GM12878 (cell line): ENCODE data around the gene PTPRN2. TPM values are rescaled to one million over a fixed set of nuclear protein-coding genes. Genes with fewer than 3 reads are reported as not detected.

ENCODE experiments used
- ATAC-seq: fragments of 200-7000 bp; cut with Tn5 transposase; 3 replicates; pipeline ENCODE4 v1.9.1; 2020; ENCODE audit warnings: mild to moderate bottlenecking, moderate library complexity
- BruUV-seq: library from RNA; stranded (reverse); fragments of 400-500 nt; replicated peaks from 2 replicates; lab custom pipeline; 2021; lab: Mats Ljungman, UMichigan
- CTCF ChIA-PET: fragments of 300-600 bp; sonication (Branson Sonifier 250); formaldehyde crosslinking; extraction: SDS; loops from one replicate; lab custom pipeline; 2021; ENCODE audit warnings: inconsistent platforms; lab: Yijun Ruan, JAX
- POLR2A ChIA-PET: fragments of 350-600 bp; formaldehyde crosslinking; extraction: SDS; loops from one replicate; lab custom pipeline; 2021; ENCODE audit warnings: inconsistent platforms; lab: Charles Lee
- RAD21 ChIA-PET: fragments of 300-600 bp; sonication (Branson Sonifier 250); formaldehyde crosslinking; loops from one replicate; lab custom pipeline; 2023; ENCODE audit warnings: antibody characterized with exemption; ENCODE audit not compliant: unreplicated experiment; lab: Charles Lee
- SMC1A ChIA-PET: fragments of 300-600 bp; sonication (Branson Sonifier 250); formaldehyde crosslinking; loops from one replicate; lab custom pipeline; 2023; ENCODE audit not compliant: unreplicated experiment, uncharacterized antibody; lab: Charles Lee
- DNase-seq: peaks from one replicate; pipeline ENCODE4 v3.0.0-alpha.2; 2011; ENCODE audit warnings: low read depth, low spot score
- FAIRE-seq: peaks from 3 replicates; lab custom pipeline; 2011; peaks lifted over from hg19 to GRCh38; lab: Jason Lieb, UNC
- H2AFZ ChIP-seq: 2 replicates; pipeline ENCODE4 v1.6.0; 2011; ENCODE audit warnings: low read depth, low read length, control low read depth; ENCODE audit not compliant: control insufficient read depth
- H3K27ac ChIP-seq: 2 replicates; pipeline ENCODE4 v1.5.1; 2011; ENCODE audit warnings: control low read depth; ENCODE audit not compliant: control insufficient read depth, insufficient read depth
- H3K27me3 ChIP-seq, 2 experiments: replicated peaks in 1 of 2; 2 replicates each; pipeline versions ENCODE4 v1.6.0 to v1.6.1; 2011; ENCODE audit warnings: low read length in 1 of 2; ENCODE audit not compliant: control insufficient read depth in 2 of 2, insufficient read depth in 2 of 2
- H3K36me3 ChIP-seq, 2 experiments: 2 replicates each; pipeline ENCODE4 v1.5.1; 2011; ENCODE audit warnings: low read length in 1 of 2; ENCODE audit not compliant: control insufficient read depth in 2 of 2, insufficient read depth in 2 of 2
- H3K4me1 ChIP-seq: 2 replicates; pipeline ENCODE4 v1.6.1; 2011; ENCODE audit warnings: mild to moderate bottlenecking, low read length, moderate library complexity, mixed read lengths; ENCODE audit not compliant: control insufficient read depth, insufficient read depth
- H3K4me2 ChIP-seq: 2 replicates; pipeline ENCODE4 v1.6.0; 2011; ENCODE audit warnings: control low read depth; ENCODE audit not compliant: control insufficient read depth, insufficient read depth
- H3K4me3 ChIP-seq: fragments of 200-600 bp; sonication (generic); 2 replicates; pipeline ENCODE4 v1.5.1; 2016
- H3K79me2 ChIP-seq: 2 replicates; pipeline ENCODE4 v1.6.0; 2011; ENCODE audit warnings: low read length; ENCODE audit not compliant: control insufficient read depth, insufficient read depth
- H3K9ac ChIP-seq: 2 replicates; pipeline ENCODE4 v1.8.0; 2011; ENCODE audit warnings: low read length, control low read depth, mixed read lengths; ENCODE audit not compliant: control insufficient read depth, insufficient read depth
- H3K9me3 ChIP-seq: replicated peaks from 3 replicates; pipeline ENCODE4 v1.5.1; 2011; ENCODE audit warnings: mild to moderate bottlenecking, low read length; ENCODE audit not compliant: control insufficient read depth, insufficient read depth
- H4K20me1 ChIP-seq: 2 replicates; pipeline ENCODE4 v1.6.0; 2011; ENCODE audit not compliant: control insufficient read depth, insufficient read depth
- ATF3 ChIP-seq: IDR thresholded peaks from 2 replicates; pipeline ENCODE4 v1.6.1; 2011; ENCODE audit warnings: low read depth, mild to moderate bottlenecking, low read length, moderate library complexity, borderline replicate concordance; ENCODE audit errors: extremely low read depth
- BMI1 ChIP-seq: fragments of 450-650 bp; IDR thresholded peaks from 2 replicates; pipeline ENCODE4 v1.6.1; 2016; ENCODE audit warnings: mild to moderate bottlenecking, moderate library complexity, borderline replicate concordance
- BRCA1 ChIP-seq: IDR thresholded peaks from 2 replicates; pipeline ENCODE4 v1.6.1; 2011; ENCODE audit warnings: low read depth, low read length, improper control_type of control experiment
- CHD4 ChIP-seq: fragments of 200-600 bp; sonication (generic); IDR thresholded peaks from 2 replicates; pipeline ENCODE4 v1.6.1; 2016; ENCODE audit warnings: mild to moderate bottlenecking
- CREM ChIP-seq: IDR thresholded peaks from 2 replicates; pipeline ENCODE4 v1.6.1; 2014; ENCODE audit warnings: antibody characterized with exemption, low read depth
- ETV6 ChIP-seq, 2 experiments: fragments of 450-650 bp in 1 of 2; IDR thresholded peaks in 1 of 2; conservative IDR thresholded peaks in 1 of 2; 2 replicates each; pipeline ENCODE4 v1.6.1; 2014; ENCODE audit warnings: antibody characterized with exemption in 1 of 2, borderline replicate concordance in 1 of 2, low read depth in 1 of 2, mild to moderate bottlenecking in 1 of 2, moderate library complexity in 1 of 2
- FOS ChIP-seq: IDR thresholded peaks from 3 replicates; pipeline ENCODE4 v1.6.1; 2011; ENCODE audit warnings: borderline replicate concordance; ENCODE audit not compliant: insufficient read length; ENCODE audit errors: extremely low read depth
- IKZF1 ChIP-seq: fragments of 450-650 bp; conservative IDR thresholded peaks from 2 replicates; pipeline ENCODE4 v1.6.1; 2017; ENCODE audit warnings: antibody characterized with exemption, mild to moderate bottlenecking
- IKZF2 ChIP-seq, 2 experiments: fragments of 450-650 bp; IDR thresholded peaks; 2 replicates each; pipeline ENCODE4 v1.6.1; 2017; ENCODE audit warnings: mild to moderate bottlenecking in 2 of 2, moderate library complexity in 2 of 2
- LARP7 ChIP-seq: fragments of 450-650 bp; IDR thresholded peaks from 2 replicates; pipeline ENCODE4 v1.6.1; 2017; ENCODE audit warnings: mild to moderate bottlenecking
- MYB ChIP-seq: fragments of 150-350 bp; IDR thresholded peaks from 2 replicates; pipeline ENCODE4 v1.6.1; 2014; ENCODE audit warnings: mild to moderate bottlenecking, low read depth, low read length, borderline replicate concordance
- NFXL1 ChIP-seq: fragments of 450-650 bp; IDR thresholded peaks from 2 replicates; pipeline ENCODE4 v1.6.1; 2017; ENCODE audit warnings: antibody characterized with exemption, mild to moderate bottlenecking, borderline replicate concordance
- NFYB ChIP-seq: IDR thresholded peaks from 2 replicates; pipeline ENCODE4 v1.6.1; 2011; ENCODE audit warnings: low read depth, mild to moderate bottlenecking, low read length, improper control_type of control experiment, moderate library complexity; ENCODE audit not compliant: insufficient read depth
- NR2C2 ChIP-seq: IDR thresholded peaks from 2 replicates; pipeline ENCODE4 v1.6.1; 2011; ENCODE audit warnings: borderline replicate concordance, low read depth; ENCODE audit not compliant: control insufficient read depth, insufficient read length
- NR2F1 ChIP-seq: fragments of 450-650 bp; conservative IDR thresholded peaks from 2 replicates; pipeline ENCODE4 v1.6.1; 2017; ENCODE audit warnings: mild to moderate bottlenecking
- PAX5 ChIP-seq: IDR thresholded peaks from 2 replicates; pipeline ENCODE4 v1.6.1; 2011; ENCODE audit warnings: low read depth, low read length, borderline replicate concordance
- POLR2A ChIP-seq: IDR thresholded peaks from 2 replicates; pipeline ENCODE4 v1.6.1; 2011; ENCODE audit warnings: low read depth, mild to moderate bottlenecking, low read length
- RB1 ChIP-seq: fragments of 450-650 bp; formaldehyde crosslinking; IDR thresholded peaks from 2 replicates; pipeline ENCODE4 v1.6.1; 2017; ENCODE audit warnings: mild to moderate bottlenecking, borderline replicate concordance
- RBBP5 ChIP-seq: fragments of 200-600 bp; sonication (generic); conservative IDR thresholded peaks from 2 replicates; pipeline ENCODE4 v1.6.1; 2016
- SIN3A ChIP-seq: IDR thresholded peaks from 2 replicates; pipeline ENCODE4 v1.6.1; 2012; ENCODE audit warnings: low read depth, low read length, improper control_type of control experiment
- SIX5 ChIP-seq: IDR thresholded peaks from 2 replicates; pipeline ENCODE4 v1.6.1; 2011; ENCODE audit warnings: mild to moderate bottlenecking, low read depth, low read length, moderate library complexity; ENCODE audit not compliant: severe bottlenecking
- SUZ12 ChIP-seq: fragments of 200-600 bp; sonication (generic); IDR thresholded peaks from one replicate; pipeline ENCODE4 v1.6.1; 2018; ENCODE audit warnings: antibody characterized with exemption, mild to moderate bottlenecking; ENCODE audit not compliant: unreplicated experiment
- TBL1XR1 ChIP-seq: IDR thresholded peaks from 2 replicates; pipeline ENCODE4 v1.6.1; 2012; ENCODE audit warnings: low read depth, low read length, improper control_type of control experiment
- ZNF622 ChIP-seq: fragments of 450-650 bp; IDR thresholded peaks from 2 replicates; pipeline ENCODE4 v1.6.1; 2017; ENCODE audit warnings: mild to moderate bottlenecking, inconsistent platforms
- WGBS: methylation state at CpG from one replicate; pipeline ENCODE4 v1.1.6; 2016; ENCODE audit warnings: low lambda C conversion rate; ENCODE audit not compliant: insufficient replicate concordance, insufficient coverage; ENCODE audit errors: missing lambda C conversion rate; 5-methylcytosine and 5-hydroxymethylcytosine counted together
- in situ Hi-C: fragments of 300-500 bp; cut with MboI; formaldehyde crosslinking; loops from 9 replicates; pipeline ENCODE4 v1.14.3; 2018; ENCODE audit warnings: mixed read lengths
- intact Hi-C: fragments of 100-400 bp; cut with micrococcal nuclease; formaldehyde crosslinking; loops from one replicate; pipeline ENCODE4 v1.14.2; 2022; ENCODE audit not compliant: unreplicated experiment
- polyA plus RNA-seq, 11 experiments: library from polyadenylated mRNA; depleted of rRNA in 4 of 11; unstranded in 6 of 11; stranded (reverse) in 5 of 11; fragments of >200 nt; fragmentation: Nextera tagmentation in 4 of 11; fragmentation: Illumina TruSeq in 1 of 11; extraction: Ambion mirVana in 4 of 11; extraction: Trizol in 1 of 11; gene quantifications; 1 replicate in 1 of 11; 2 replicates in 10 of 11; pipeline versions ENCODE4 v1.2.1 to v1.2.3, GENCODE V29; 2011 to 2016; ENCODE audit warnings: inconsistent platforms in 2 of 11, missing spikeins in 2 of 11, low read depth in 1 of 11
- total RNA-seq, 4 experiments: library from RNA; depleted of rRNA in 3 of 4; stranded (reverse); fragments of >200 nt in 3 of 4; fragmentation: Illumina TruSeq in 1 of 4; extraction: Trizol in 1 of 4; gene quantifications; 2 replicates each; pipeline versions ENCODE4 v1.2.1 to v1.2.3, GENCODE V29; 2013 to 2021

Gene PTPRN2
- total and polyA plus RNA-seq, 10 of the 15 experiments (the other 5 are each of a cell fraction or from before 2014, with no cell fraction given) = 5.4 TPM; not detected in 9

GRCh38 chr7:157667261-157667660 lies 920.4 kb downstream of the PTPRN2 start:
- FAIRE-seq = no peak
- CTCF ChIA-PET = no interaction called here
- ATAC-seq = no peak

GRCh38 chr7:157666530-157667040 lies 921.0 kb downstream of the PTPRN2 start:
- BruUV-seq = no TSS peak
- Histone ChIP-seq H3K4me2 (no peak overlapping the region), H3K79me2 (no peaks in the 10 kb centered on the region), H3K36me3 (no peaks in the 10 kb centered on the region), H3K9ac (no peak overlapping the region), H4K20me1 (no peaks in the 10 kb centered on the region), H3K4me3 (no peak overlapping the region), H3K9me3 (no peaks in the 10 kb centered on the region; the same call in 2 of the 3 replicates), H3K4me1 (no peaks in the 10 kb centered on the region), H3K27me3 (no peaks in the 10 kb centered on the region), H3K27ac (no peak overlapping the region), H2AFZ (no peak overlapping the region)
- FAIRE-seq (no peak), DNase-seq (no peak), ATAC-seq (no peak)
- ChIA-PET CTCF (no interaction called here), SMC1A (no interaction called here), RAD21 (no interaction called here), POLR2A (no interaction called here)
- 38% methylated on average over 11 of the region's 11 CpGs for WGBS
- in situ Hi-C loops (no loop called here), intact Hi-C loops (no loop called here)
- TF ChIP-seq FOS (no peak), MYB (no peak), ETV6 (conservative IDR thresholded peaks at IDR 0.05 in 1 of 2, IDR thresholded peaks at IDR 0.05 in 1 of 2; ENCODE audit: borderline replicate concordance in 1 of 2, low read depth in 1 of 2) (no peak), LARP7 (no peak), NR2F1 (no peak), NFXL1 (no peak), CHD4 (no peak), ATF3 (no peak), TBL1XR1 (no peak), IKZF2 (IDR thresholded peaks at IDR 0.05) (no peak), BRCA1 (no peak), CREM (no peak), SIN3A (no peak), SUZ12 (no peak), NR2C2 (no peak), RB1 (no peak)

More at GRCh38 chr7:157667261-157667660, 920.4 kb downstream of the PTPRN2 start:
- TF ChIP-seq RBBP5 = no peak
- TF ChIP-seq SIX5 = no peak
- no peak for TF ChIP-seq SUZ12
- no peak for TF ChIP-seq NFYB
- TF ChIP-seq BMI1 = no peak
- TF ChIP-seq POLR2A = no peak
- no peak for TF ChIP-seq ZNF622
- TF ChIP-seq PAX5 = no peak
- no peak for TF ChIP-seq IKZF1
- TF ChIP-seq, all 136 proteins: peak for 0
- H3K79me2 ChIP-seq = no peaks in the 10 kb centered on the region
- H3K27me3 ChIP-seq = no peaks in the 10 kb centered on the region
- no peak overlapping the region for H3K4me3 ChIP-seq
- no peaks in the 10 kb centered on the region for H3K4me1 ChIP-seq
- no peaks in the 10 kb centered on the region for H4K20me1 ChIP-seq
- no peaks in the 10 kb centered on the region; the same call in 2 of the 3 replicates for H3K9me3 ChIP-seq
- H3K4me2 ChIP-seq = no peak overlapping the region
- H3K27ac ChIP-seq = no peak overlapping the region
- no peak overlapping the region for H2AFZ ChIP-seq
- RAD21 ChIA-PET = no interaction called here
- no TSS peak for BruUV-seq
- H3K9ac ChIP-seq = no peak overlapping the region
- no peak for DNase-seq
- SMC1A ChIA-PET = no interaction called here
- intact Hi-C loops (no loop called here), in situ Hi-C loops (no loop called here)
- WGBS = 30% methylated on average over 12 of the region's 12 CpGs
- H3K36me3 ChIP-seq = no peaks in the 10 kb centered on the region
- POLR2A ChIA-PET = no interaction called here
